GM12878 (cell line): ENCODE measurements around the gene MEAK7. TPM values are rescaled to one million over a fixed set of nuclear protein-coding genes. Genes with fewer than 3 reads are reported as not detected.

Source experiments
- ATAC-seq: fragments of 200-7000 bp; cut with Tn5 transposase; 3 replicates; pipeline ENCODE4 v1.9.1; 2020; ENCODE audit warnings: mild to moderate bottlenecking, moderate library complexity
- BruUV-seq: library from RNA; stranded (reverse); fragments of 400-500 nt; replicated peaks from 2 replicates; lab custom pipeline; 2021; lab: Mats Ljungman, UMichigan
- CTCF ChIA-PET: fragments of 300-600 bp; sonication (Branson Sonifier 250); formaldehyde crosslinking; extraction: SDS; loops from one replicate; lab custom pipeline; 2021; ENCODE audit warnings: inconsistent platforms; lab: Yijun Ruan, JAX
- POLR2A ChIA-PET: fragments of 350-600 bp; formaldehyde crosslinking; extraction: SDS; loops from one replicate; lab custom pipeline; 2021; ENCODE audit warnings: inconsistent platforms; lab: Charles Lee
- RAD21 ChIA-PET: fragments of 300-600 bp; sonication (Branson Sonifier 250); formaldehyde crosslinking; loops from one replicate; lab custom pipeline; 2023; ENCODE audit warnings: antibody characterized with exemption; ENCODE audit not compliant: unreplicated experiment; lab: Charles Lee
- SMC1A ChIA-PET: fragments of 300-600 bp; sonication (Branson Sonifier 250); formaldehyde crosslinking; loops from one replicate; lab custom pipeline; 2023; ENCODE audit not compliant: unreplicated experiment, uncharacterized antibody; lab: Charles Lee
- DNase-seq: peaks from one replicate; pipeline ENCODE4 v3.0.0-alpha.2; 2011; ENCODE audit warnings: low read depth, low spot score
- FAIRE-seq: peaks from 3 replicates; lab custom pipeline; 2011; peaks lifted over from hg19 to GRCh38; lab: Jason Lieb, UNC
- H2AFZ ChIP-seq: 2 replicates; pipeline ENCODE4 v1.6.0; 2011; ENCODE audit warnings: low read depth, low read length, control low read depth; ENCODE audit not compliant: control insufficient read depth
- H3K27ac ChIP-seq: 2 replicates; pipeline ENCODE4 v1.5.1; 2011; ENCODE audit warnings: control low read depth; ENCODE audit not compliant: control insufficient read depth, insufficient read depth
- H3K27me3 ChIP-seq, 2 experiments: replicated peaks in 1 of 2; 2 replicates each; pipeline versions ENCODE4 v1.6.0 to v1.6.1; 2011; ENCODE audit warnings: low read length in 1 of 2; ENCODE audit not compliant: control insufficient read depth in 2 of 2, insufficient read depth in 2 of 2
- H3K36me3 ChIP-seq, 2 experiments: 2 replicates each; pipeline ENCODE4 v1.5.1; 2011; ENCODE audit warnings: low read length in 1 of 2; ENCODE audit not compliant: control insufficient read depth in 2 of 2, insufficient read depth in 2 of 2
- H3K4me1 ChIP-seq: 2 replicates; pipeline ENCODE4 v1.6.1; 2011; ENCODE audit warnings: mild to moderate bottlenecking, low read length, moderate library complexity, mixed read lengths; ENCODE audit not compliant: control insufficient read depth, insufficient read depth
- H3K4me2 ChIP-seq: 2 replicates; pipeline ENCODE4 v1.6.0; 2011; ENCODE audit warnings: control low read depth; ENCODE audit not compliant: control insufficient read depth, insufficient read depth
- H3K4me3 ChIP-seq: fragments of 200-600 bp; sonication (generic); 2 replicates; pipeline ENCODE4 v1.5.1; 2016
- H3K79me2 ChIP-seq: 2 replicates; pipeline ENCODE4 v1.6.0; 2011; ENCODE audit warnings: low read length; ENCODE audit not compliant: control insufficient read depth, insufficient read depth
- H3K9ac ChIP-seq: 2 replicates; pipeline ENCODE4 v1.8.0; 2011; ENCODE audit warnings: low read length, control low read depth, mixed read lengths; ENCODE audit not compliant: control insufficient read depth, insufficient read depth
- H3K9me3 ChIP-seq: replicated peaks from 3 replicates; pipeline ENCODE4 v1.5.1; 2011; ENCODE audit warnings: mild to moderate bottlenecking, low read length; ENCODE audit not compliant: control insufficient read depth, insufficient read depth
- H4K20me1 ChIP-seq: 2 replicates; pipeline ENCODE4 v1.6.0; 2011; ENCODE audit not compliant: control insufficient read depth, insufficient read depth
- CREB1 ChIP-seq: IDR thresholded peaks from 2 replicates; pipeline ENCODE4 v1.6.1; 2012; ENCODE audit warnings: low read depth, mild to moderate bottlenecking, inconsistent platforms
- IKZF2 ChIP-seq, 2 experiments: fragments of 450-650 bp; IDR thresholded peaks; 2 replicates each; pipeline ENCODE4 v1.6.1; 2017; ENCODE audit warnings: mild to moderate bottlenecking in 2 of 2, moderate library complexity in 2 of 2
- MEF2A ChIP-seq: IDR thresholded peaks from 2 replicates; pipeline ENCODE4 v1.6.1; 2011; ENCODE audit warnings: low read depth, mild to moderate bottlenecking, low read length, moderate library complexity; ENCODE audit not compliant: insufficient read depth
- MYC ChIP-seq: IDR thresholded peaks from 2 replicates; pipeline ENCODE4 v1.6.1; 2011; ENCODE audit warnings: mild to moderate bottlenecking, low read length, moderate library complexity, inconsistent platforms; ENCODE audit not compliant: insufficient read depth, insufficient replicate concordance, insufficient read length, severe bottlenecking
- NFIC ChIP-seq: IDR thresholded peaks from 2 replicates; pipeline ENCODE4 v1.6.1; 2012; ENCODE audit warnings: low read depth, mild to moderate bottlenecking, inconsistent platforms, low read length, moderate library complexity
- SP1 ChIP-seq: IDR thresholded peaks from one replicate; pipeline ENCODE4 v1.6.1; 2011; ENCODE audit warnings: low read depth, low read length
- STAT1 ChIP-seq: fragments of 450-650 bp; conservative IDR thresholded peaks from 2 replicates; pipeline ENCODE4 v1.6.1; 2014; ENCODE audit warnings: antibody characterized with exemption, mild to moderate bottlenecking
- TARDBP ChIP-seq: IDR thresholded peaks from 2 replicates; pipeline ENCODE4 v1.6.1; 2016; ENCODE audit warnings: borderline replicate concordance
- WGBS: methylation state at CpG from one replicate; pipeline ENCODE4 v1.1.6; 2016; ENCODE audit warnings: low lambda C conversion rate; ENCODE audit not compliant: insufficient replicate concordance, insufficient coverage; ENCODE audit errors: missing lambda C conversion rate; 5-methylcytosine and 5-hydroxymethylcytosine counted together
- in situ Hi-C: fragments of 300-500 bp; cut with MboI; formaldehyde crosslinking; loops from 9 replicates; pipeline ENCODE4 v1.14.3; 2018; ENCODE audit warnings: mixed read lengths
- intact Hi-C: fragments of 100-400 bp; cut with micrococcal nuclease; formaldehyde crosslinking; loops from one replicate; pipeline ENCODE4 v1.14.2; 2022; ENCODE audit not compliant: unreplicated experiment
- polyA plus RNA-seq, 11 experiments: library from polyadenylated mRNA; depleted of rRNA in 4 of 11; unstranded in 6 of 11; stranded (reverse) in 5 of 11; fragments of >200 nt; fragmentation: Nextera tagmentation in 4 of 11; fragmentation: Illumina TruSeq in 1 of 11; extraction: Ambion mirVana in 4 of 11; extraction: Trizol in 1 of 11; gene quantifications; 1 replicate in 1 of 11; 2 replicates in 10 of 11; pipeline versions ENCODE4 v1.2.1 to v1.2.3, GENCODE V29; 2011 to 2016; ENCODE audit warnings: inconsistent platforms in 2 of 11, missing spikeins in 2 of 11, low read depth in 1 of 11
- total RNA-seq, 4 experiments: library from RNA; depleted of rRNA in 3 of 4; stranded (reverse); fragments of >200 nt in 3 of 4; fragmentation: Illumina TruSeq in 1 of 4; extraction: Trizol in 1 of 4; gene quantifications; 2 replicates each; pipeline versions ENCODE4 v1.2.1 to v1.2.3, GENCODE V29; 2013 to 2021
- TF ChIP-seq, protein P1 (sequence below): fragments of 450-650 bp; IDR thresholded peaks from 2 replicates; pipeline ENCODE4 v1.6.1; 2018; ENCODE audit warnings: borderline replicate concordance, mild to moderate bottlenecking; ENCODE audit not compliant: partially characterized antibody
- TF ChIP-seq, protein P2 (sequence below): fragments of 450-650 bp; formaldehyde crosslinking; IDR thresholded peaks from 2 replicates; pipeline ENCODE4 v1.5.0; 2022; ENCODE audit warnings: mild to moderate bottlenecking, missing genetic modification characterization
- TF ChIP-seq, protein P3 (sequence below): IDR thresholded peaks from 2 replicates; pipeline ENCODE4 v1.6.1; 2012; ENCODE audit warnings: mild to moderate bottlenecking, low read depth, low read length

The MEAK7 gene
- total and polyA plus RNA-seq, 10 of the 15 experiments (the other 5 are each of a cell fraction or from before 2014, with no cell fraction given): 1.4 to 11.9 (median 6.4) TPM

GRCh38 chr16:84507011-84507982 is 2.8 kb upstream of the MEAK7 start:
- H3K9me3 ChIP-seq: no peaks in the 10 kb centered on the region
- peaks cover 17% of the 10 kb centered on the region for H3K79me2 ChIP-seq
- no peaks in the 10 kb centered on the region for H4K20me1 ChIP-seq
- peak overlapping the region; percentile 78 for H3K27ac ChIP-seq
- in situ Hi-C loops: loop anchor here (5.0 to 25.0 kb wide), 2 partner anchors 455 to 720 kb away; no protein-coding TSS in a partner anchor
- intact Hi-C loops: loop anchor here (10.0 kb wide), 1 partner anchor 552 kb away; the partner anchor contains the start of gene OSGIN1
- peaks cover 61% of the 10 kb centered on the region for H3K4me1 ChIP-seq
- no TSS peak for BruUV-seq
- ChIA-PET POLR2A (interaction anchor here (0.5 to 2.1 kb wide), 9 partner anchors 12 to 231 kb away, joined by 3 to 5 read pairs (median 3); no protein-coding TSS in a partner anchor), RAD21 (interaction anchor here (0.6 to 6.2 kb wide), 19 partner anchors 8 to 550 kb away, joined by 3 to 43 read pairs (median 4); no protein-coding TSS in a partner anchor), CTCF (interaction anchor here (0.7 to 11.6 kb wide), 33 partner anchors 7 to 553 kb away, joined by 3 to 299 read pairs (median 5); partner anchors contain the start of genes COTL1, DNAAF1, HSDL1 and TAF1C), SMC1A (interaction anchor here (0.8 to 6.0 kb wide), 25 partner anchors 7 to 551 kb away, joined by 3 to 47 read pairs (median 4); no protein-coding TSS in a partner anchor)
- H3K36me3 ChIP-seq: no peaks in the 10 kb centered on the region
- DNase-seq: peak; percentile 45
- peak overlapping the region; percentile 90 for H3K4me2 ChIP-seq
- peak overlapping the region; percentile 73 for H3K9ac ChIP-seq
- H2AFZ ChIP-seq: peak overlapping the region; percentile 74
- 5% methylated on average over 27 of the region's 27 CpGs for WGBS
- ATAC-seq: peak; percentile 37
- peak overlapping the region; percentile 60; the same call in 1 of the 2 replicates for H3K4me3 ChIP-seq
- FAIRE-seq: peak; percentile 74
- H3K27me3 ChIP-seq: no peaks in the 10 kb centered on the region
- no peak for TF ChIP-seq MEF2A
- TF ChIP-seq, protein P1, sequence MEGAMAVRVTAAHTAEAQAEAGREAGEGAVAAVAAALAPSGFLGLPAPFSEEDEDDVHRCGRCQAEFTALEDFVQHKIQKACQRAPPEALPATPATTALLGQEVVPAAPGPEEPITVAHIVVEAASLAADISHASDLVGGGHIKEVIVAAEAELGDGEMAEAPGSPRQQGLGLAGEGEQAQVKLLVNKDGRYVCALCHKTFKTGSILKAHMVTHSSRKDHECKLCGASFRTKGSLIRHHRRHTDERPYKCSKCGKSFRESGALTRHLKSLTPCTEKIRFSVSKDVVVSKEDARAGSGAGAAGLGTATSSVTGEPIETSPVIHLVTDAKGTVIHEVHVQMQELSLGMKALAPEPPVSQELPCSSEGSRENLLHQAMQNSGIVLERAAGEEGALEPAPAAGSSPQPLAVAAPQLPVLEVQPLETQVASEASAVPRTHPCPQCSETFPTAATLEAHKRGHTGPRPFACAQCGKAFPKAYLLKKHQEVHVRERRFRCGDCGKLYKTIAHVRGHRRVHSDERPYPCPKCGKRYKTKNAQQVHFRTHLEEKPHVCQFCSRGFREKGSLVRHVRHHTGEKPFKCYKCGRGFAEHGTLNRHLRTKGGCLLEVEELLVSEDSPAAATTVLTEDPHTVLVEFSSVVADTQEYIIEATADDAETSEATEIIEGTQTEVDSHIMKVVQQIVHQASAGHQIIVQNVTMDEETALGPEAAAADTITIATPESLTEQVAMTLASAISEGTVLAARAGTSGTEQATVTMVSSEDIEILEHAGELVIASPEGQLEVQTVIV: no peak
- TF ChIP-seq MYC: no peak
- 0 out of 2 replicates have a peak, but pooled peaks have one; percentile 55 for TF ChIP-seq STAT1
- TF ChIP-seq, protein P2, sequence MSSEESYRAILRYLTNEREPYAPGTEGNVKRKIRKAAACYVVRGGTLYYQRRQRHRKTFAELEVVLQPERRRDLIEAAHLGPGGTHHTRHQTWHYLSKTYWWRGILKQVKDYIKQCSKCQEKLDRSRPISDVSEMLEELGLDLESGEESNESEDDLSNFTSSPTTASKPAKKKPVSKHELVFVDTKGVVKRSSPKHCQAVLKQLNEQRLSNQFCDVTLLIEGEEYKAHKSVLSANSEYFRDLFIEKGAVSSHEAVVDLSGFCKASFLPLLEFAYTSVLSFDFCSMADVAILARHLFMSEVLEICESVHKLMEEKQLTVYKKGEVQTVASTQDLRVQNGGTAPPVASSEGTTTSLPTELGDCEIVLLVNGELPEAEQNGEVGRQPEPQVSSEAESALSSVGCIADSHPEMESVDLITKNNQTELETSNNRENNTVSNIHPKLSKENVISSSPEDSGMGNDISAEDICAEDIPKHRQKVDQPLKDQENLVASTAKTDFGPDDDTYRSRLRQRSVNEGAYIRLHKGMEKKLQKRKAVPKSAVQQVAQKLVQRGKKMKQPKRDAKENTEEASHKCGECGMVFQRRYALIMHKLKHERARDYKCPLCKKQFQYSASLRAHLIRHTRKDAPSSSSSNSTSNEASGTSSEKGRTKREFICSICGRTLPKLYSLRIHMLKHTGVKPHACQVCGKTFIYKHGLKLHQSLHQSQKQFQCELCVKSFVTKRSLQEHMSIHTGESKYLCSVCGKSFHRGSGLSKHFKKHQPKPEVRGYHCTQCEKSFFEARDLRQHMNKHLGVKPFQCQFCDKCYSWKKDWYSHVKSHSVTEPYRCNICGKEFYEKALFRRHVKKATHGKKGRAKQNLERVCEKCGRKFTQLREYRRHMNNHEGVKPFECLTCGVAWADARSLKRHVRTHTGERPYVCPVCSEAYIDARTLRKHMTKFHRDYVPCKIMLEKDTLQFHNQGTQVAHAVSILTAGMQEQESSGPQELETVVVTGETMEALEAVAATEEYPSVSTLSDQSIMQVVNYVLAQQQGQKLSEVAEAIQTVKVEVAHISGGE (CRISPR knock-in tag): no peak
- peak in 1 of 2 experiments; percentile 29; a peak in 2 of 4 replicates for TF ChIP-seq IKZF2 (IDR thresholded peaks at IDR 0.05)
- TF ChIP-seq, protein P3, sequence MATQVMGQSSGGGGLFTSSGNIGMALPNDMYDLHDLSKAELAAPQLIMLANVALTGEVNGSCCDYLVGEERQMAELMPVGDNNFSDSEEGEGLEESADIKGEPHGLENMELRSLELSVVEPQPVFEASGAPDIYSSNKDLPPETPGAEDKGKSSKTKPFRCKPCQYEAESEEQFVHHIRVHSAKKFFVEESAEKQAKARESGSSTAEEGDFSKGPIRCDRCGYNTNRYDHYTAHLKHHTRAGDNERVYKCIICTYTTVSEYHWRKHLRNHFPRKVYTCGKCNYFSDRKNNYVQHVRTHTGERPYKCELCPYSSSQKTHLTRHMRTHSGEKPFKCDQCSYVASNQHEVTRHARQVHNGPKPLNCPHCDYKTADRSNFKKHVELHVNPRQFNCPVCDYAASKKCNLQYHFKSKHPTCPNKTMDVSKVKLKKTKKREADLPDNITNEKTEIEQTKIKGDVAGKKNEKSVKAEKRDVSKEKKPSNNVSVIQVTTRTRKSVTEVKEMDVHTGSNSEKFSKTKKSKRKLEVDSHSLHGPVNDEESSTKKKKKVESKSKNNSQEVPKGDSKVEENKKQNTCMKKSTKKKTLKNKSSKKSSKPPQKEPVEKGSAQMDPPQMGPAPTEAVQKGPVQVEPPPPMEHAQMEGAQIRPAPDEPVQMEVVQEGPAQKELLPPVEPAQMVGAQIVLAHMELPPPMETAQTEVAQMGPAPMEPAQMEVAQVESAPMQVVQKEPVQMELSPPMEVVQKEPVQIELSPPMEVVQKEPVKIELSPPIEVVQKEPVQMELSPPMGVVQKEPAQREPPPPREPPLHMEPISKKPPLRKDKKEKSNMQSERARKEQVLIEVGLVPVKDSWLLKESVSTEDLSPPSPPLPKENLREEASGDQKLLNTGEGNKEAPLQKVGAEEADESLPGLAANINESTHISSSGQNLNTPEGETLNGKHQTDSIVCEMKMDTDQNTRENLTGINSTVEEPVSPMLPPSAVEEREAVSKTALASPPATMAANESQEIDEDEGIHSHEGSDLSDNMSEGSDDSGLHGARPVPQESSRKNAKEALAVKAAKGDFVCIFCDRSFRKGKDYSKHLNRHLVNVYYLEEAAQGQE: no peak
- no peak for TF ChIP-seq CREB1
- no peak for TF ChIP-seq SP1
- TF ChIP-seq TARDBP: no peak
- TF ChIP-seq NFIC: peak; percentile 33; the same call in 1 of the 2 replicates
